Panc1 (cell line): ENCODE data around the gene OR2A1. TPM values are rescaled to one million over a fixed set of nuclear protein-coding genes. Genes with fewer than 3 reads are reported as not detected.
"Not testable (repeated sequence)": the region's sequence is repeated elsewhere in the genome, so short reads cannot be mapped to it uniquely, and the experiment has no call there.

Source experiments
- ATAC-seq: fragments of 200-7000 bp; cut with Tn5 transposase; 2 replicates; pipeline ENCODE4 v1.9.1; 2020; ENCODE audit warnings: mild to moderate bottlenecking, moderate library complexity
- BruUV-seq: library from RNA; stranded (reverse); fragments of 400-500 nt; replicated peaks from 2 replicates; lab custom pipeline; 2021; lab: Mats Ljungman, UMichigan
- CTCF ChIA-PET: fragments of 300-600 bp; sonication (Branson Sonifier 250); formaldehyde crosslinking; loops from one replicate; lab custom pipeline; 2022; ENCODE audit warnings: antibody characterized with exemption; lab: Charles Lee
- POLR2A ChIA-PET: fragments of 300-600 bp; sonication (Branson Sonifier 250); formaldehyde crosslinking; loops from one replicate; lab custom pipeline; 2022; ENCODE audit warnings: antibody characterized with exemption; lab: Charles Lee
- DNase-seq: peaks from one replicate; pipeline ENCODE4 v3.0.0-alpha.2; 2010; ENCODE audit warnings: low read depth, low spot score
- H3K27ac ChIP-seq: 2 replicates; pipeline ENCODE4 v1.5.1; 2011; ENCODE audit warnings: mild to moderate bottlenecking, low read length, inconsistent platforms
- H3K27me3 ChIP-seq: fragments of 200-500 bp; sonication (Bioruptor generic); 2 replicates; pipeline ENCODE4 v1.6.0; 2014; ENCODE audit warnings: low read length, inconsistent platforms; ENCODE audit not compliant: control insufficient read depth, insufficient read depth
- H3K36me3 ChIP-seq: fragments of 200-500 bp; sonication (Bioruptor generic); 2 replicates; pipeline ENCODE4 v1.5.1; 2014; ENCODE audit warnings: inconsistent platforms, mild to moderate bottlenecking, low read length, moderate library complexity; ENCODE audit not compliant: control insufficient read depth, insufficient read depth
- H3K4me1 ChIP-seq: 2 replicates; pipeline ENCODE4 v1.5.1; 2011; ENCODE audit warnings: inconsistent platforms, mild to moderate bottlenecking, low read length, moderate library complexity; ENCODE audit not compliant: control insufficient read depth, insufficient read depth
- H3K4me3 ChIP-seq, 2 experiments: 2 replicates each; pipeline ENCODE4 v1.5.1; 2011 to 2012; ENCODE audit warnings: low read depth in 2 of 2, low read length in 2 of 2, mild to moderate bottlenecking in 2 of 2, inconsistent platforms in 1 of 2, moderate library complexity in 1 of 2
- H3K9me3 ChIP-seq: fragments of 200-500 bp; sonication (Bioruptor generic); 2 replicates; pipeline ENCODE4 v1.5.1; 2014; ENCODE audit warnings: low read depth, mild to moderate bottlenecking, inconsistent platforms, low read length, moderate library complexity; ENCODE audit not compliant: control insufficient read depth, insufficient read depth
- in situ Hi-C: cut with HindIII; loops from 2 replicates; pipeline ENCODE4 v1.10.0; 2016; ENCODE audit warnings: low sequenced_read_pairs, low pct_unique_long_range_greater_than_20kb
- intact Hi-C: fragments of 100-400 bp; cut with micrococcal nuclease; formaldehyde crosslinking; loops from one replicate; pipeline ENCODE4 v1.10.0; 2022; ENCODE audit not compliant: unreplicated experiment
- total RNA-seq: library from RNA; stranded (reverse); gene quantifications from one replicate; pipeline ENCODE4 v1.2.1, GENCODE V29; 2021; ENCODE audit not compliant: unreplicated experiment

OR2A1 gene
- total RNA-seq, 1 experiment from 2014 or later, result not detected

DNA sequence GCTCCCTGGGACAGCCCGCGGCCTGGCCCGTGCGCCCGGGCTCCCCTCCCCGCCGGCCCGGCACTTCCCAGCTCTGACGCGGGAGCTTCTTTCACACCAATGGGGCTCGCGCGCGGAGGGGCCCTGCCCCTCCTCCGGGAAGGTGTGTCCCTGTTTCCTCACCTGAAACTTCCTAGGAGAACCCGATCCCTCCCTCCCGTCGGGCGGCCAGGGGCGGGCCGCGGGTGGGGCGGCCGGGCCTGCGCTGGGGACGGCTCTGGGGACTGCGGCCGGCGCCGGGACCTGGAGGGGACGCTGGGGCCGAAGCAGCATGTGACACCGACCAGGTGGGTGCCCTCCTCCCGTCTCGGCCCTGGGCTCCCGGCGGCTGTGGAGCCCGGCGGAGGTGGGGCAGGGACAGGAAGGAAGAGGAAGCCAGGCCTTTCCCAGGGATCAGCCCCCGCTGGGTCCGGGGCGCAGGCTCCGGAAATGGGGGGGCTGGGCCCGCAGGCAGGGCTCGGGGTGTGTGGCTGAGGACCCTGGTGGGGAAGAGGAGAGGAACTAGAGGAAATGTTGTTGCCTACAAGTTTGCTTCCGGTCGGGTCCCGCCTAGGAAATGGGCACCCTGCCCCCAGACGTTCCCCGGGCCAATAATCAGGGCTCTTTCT is 43.1 kb downstream of the OR2A1 start, which contains the start of gene ARHGEF5:
Gene ARHGEF5, plus strand, starts transcription at position 227 of the 647 bp plus-strand sequence. CDS start 7,268 bp downstream, outside the sequence.
- BruUV-seq, H3K4me1 ChIP-seq, H3K9me3 ChIP-seq, in situ Hi-C loops, CTCF ChIA-PET, H3K27me3 ChIP-seq, intact Hi-C loops, DNase-seq, H3K36me3 ChIP-seq, POLR2A ChIA-PET, H3K27ac ChIP-seq: not testable (repeated sequence)
- peak within 1 kb of the TSS; percentile 21 to 37 for H3K4me3 ChIP-seq
- ATAC-seq, result peak; percentile 91

GRCh38 chr7:144356185-144356584 is 44.0 kb downstream of the OR2A1 start:
- POLR2A ChIA-PET, DNase-seq, H3K9me3 ChIP-seq, H3K36me3 ChIP-seq, H3K27ac ChIP-seq, H3K4me3 ChIP-seq, CTCF ChIA-PET, intact Hi-C loops, ATAC-seq, BruUV-seq, H3K27me3 ChIP-seq, in situ Hi-C loops, H3K4me1 ChIP-seq: not testable (repeated sequence)

DNA sequence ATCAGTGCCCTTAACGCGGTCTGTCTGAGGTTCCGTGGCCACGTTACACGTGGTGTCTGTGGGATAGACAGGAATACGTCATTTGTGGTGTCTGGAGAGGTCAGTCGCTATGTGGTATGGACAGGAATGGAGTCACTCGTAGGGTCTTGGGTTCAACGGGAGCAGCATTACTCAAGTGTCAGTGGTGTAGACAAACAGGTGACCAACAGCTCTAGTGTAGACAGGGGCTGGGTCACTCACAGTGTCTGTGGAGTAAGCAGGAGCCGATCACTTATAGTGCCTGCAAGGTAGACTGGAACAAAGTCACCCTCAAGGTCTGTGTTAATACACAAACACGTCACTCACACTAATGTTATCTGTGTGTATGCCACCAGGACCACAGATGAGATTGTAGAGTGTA is 44.6 kb downstream of the OR2A1 start:
- POLR2A ChIA-PET, BruUV-seq: not testable (repeated sequence)

GRCh38 chr7:144362061-144362460 is 49.8 kb downstream of the OR2A1 start:
- intact Hi-C loops, H3K9me3 ChIP-seq, H3K36me3 ChIP-seq, CTCF ChIA-PET, H3K27ac ChIP-seq, POLR2A ChIA-PET, H3K4me3 ChIP-seq, ATAC-seq, BruUV-seq, H3K27me3 ChIP-seq, in situ Hi-C loops, H3K4me1 ChIP-seq, DNase-seq: not testable (repeated sequence)

More for the DNA sequence above, 44.6 kb downstream of the OR2A1 start:
- ATAC-seq, H3K9me3 ChIP-seq, H3K27ac ChIP-seq, intact Hi-C loops, H3K27me3 ChIP-seq, H3K36me3 ChIP-seq, CTCF ChIA-PET, H3K4me1 ChIP-seq, in situ Hi-C loops, H3K4me3 ChIP-seq, DNase-seq: not testable (repeated sequence)

DNA sequence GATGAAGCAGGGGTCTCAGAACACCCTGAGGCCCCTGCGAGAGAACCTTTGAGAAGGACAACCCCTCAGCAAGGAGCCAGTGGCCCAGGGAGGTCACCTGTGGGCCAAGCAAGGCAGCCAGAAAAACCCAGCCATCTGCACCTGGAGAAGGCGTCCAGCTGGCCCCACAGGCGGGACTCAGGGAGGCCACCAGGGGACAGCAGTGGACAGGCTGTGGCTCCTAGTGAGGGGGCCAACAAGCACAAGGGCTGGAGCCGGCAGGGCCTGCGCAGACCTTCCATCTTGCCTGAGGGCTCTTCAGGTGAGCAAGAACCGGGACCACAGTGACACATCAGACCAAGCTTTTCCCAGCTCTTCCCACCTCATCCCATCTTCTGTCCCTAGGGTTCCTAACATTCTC is 53.3 kb downstream of the OR2A1 start:
- H3K27me3 ChIP-seq, CTCF ChIA-PET, in situ Hi-C loops, H3K4me3 ChIP-seq, DNase-seq, H3K9me3 ChIP-seq, H3K36me3 ChIP-seq, POLR2A ChIA-PET, H3K27ac ChIP-seq, intact Hi-C loops, H3K4me1 ChIP-seq, BruUV-seq: not testable (repeated sequence)
- peak; percentile 63; the same call in 1 of the 2 replicates for ATAC-seq

GRCh38 chr7:144367250-144367649 is 55.0 kb downstream of the OR2A1 start:
- H3K9me3 ChIP-seq, ATAC-seq, CTCF ChIA-PET, H3K4me3 ChIP-seq, POLR2A ChIA-PET, H3K4me1 ChIP-seq, BruUV-seq, H3K36me3 ChIP-seq, H3K27ac ChIP-seq, in situ Hi-C loops, H3K27me3 ChIP-seq, DNase-seq, intact Hi-C loops: not testable (repeated sequence)

- H3K4me3 ChIP-seq, in situ Hi-C loops, intact Hi-C loops, H3K9me3 ChIP-seq, H3K4me1 ChIP-seq, DNase-seq, H3K27me3 ChIP-seq, POLR2A ChIA-PET, H3K27ac ChIP-seq, CTCF ChIA-PET, BruUV-seq, H3K36me3 ChIP-seq, ATAC-seq: not testable (repeated sequence)
Observed at GRCh38 chr7:144369221-144369620, 57.0 kb downstream of the OR2A1 start.
